A673 (cell line): Measurements from ENCODE around the gene SLC22A13.

ENCODE experiments used
- EZH2 ChIP-seq: fragments of 200-600 bp; sonication (generic); IDR thresholded peaks from 2 replicates; pipeline ENCODE4 v1.6.1; 2017; ENCODE audit warnings: borderline replicate concordance, low read depth, mild to moderate bottlenecking, mixed read lengths, antibody characterized with exemption, low read length; ENCODE audit not compliant: poor library complexity, severe bottlenecking
- TF ChIP-seq, protein P1 (sequence below): fragments of 300-800, 200-600 bp; sonication (generic); conservative IDR thresholded peaks from 2 replicates; pipeline ENCODE4 v1.5.1; 2017; ENCODE audit warnings: low read depth, mild to moderate bottlenecking, antibody characterized with exemption, low read length, moderate library complexity, mixed read lengths

DNA sequence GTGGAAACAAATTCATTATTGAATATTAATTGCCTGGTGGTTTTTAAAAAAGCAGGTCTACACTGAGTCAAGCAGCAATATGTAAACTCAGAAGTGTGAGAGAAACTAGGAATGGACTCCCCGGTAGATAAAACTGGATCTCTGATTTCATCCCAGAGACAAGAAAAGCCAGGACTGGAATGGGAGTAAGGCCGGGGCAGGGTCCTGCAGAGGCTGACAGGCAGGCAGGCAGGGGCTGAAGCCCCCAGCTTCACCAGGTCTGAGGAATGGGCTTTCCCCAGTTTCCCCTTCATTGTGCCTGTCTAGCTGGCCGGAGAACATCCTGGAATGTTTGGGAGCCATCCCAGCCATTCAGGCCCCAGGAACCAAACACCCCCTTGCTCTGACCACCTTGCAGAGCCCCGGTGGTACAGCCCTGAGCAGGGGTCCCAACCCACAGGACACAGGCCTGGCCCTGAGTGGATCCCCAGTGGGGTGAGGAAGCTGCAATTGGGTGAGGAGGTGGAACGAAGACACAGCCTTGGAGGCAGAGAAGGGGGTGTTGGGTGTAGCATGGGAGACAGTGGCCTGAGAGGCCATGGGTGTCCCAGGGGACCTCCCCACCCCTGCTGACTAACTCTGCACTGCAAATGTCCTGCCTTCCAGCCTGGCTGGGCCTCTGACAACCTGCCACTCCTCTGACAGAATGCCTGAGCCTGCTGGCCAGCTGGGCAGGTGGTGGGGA lies 49.3 kb downstream of the SLC22A13 start:
- TF ChIP-seq, protein P1, sequence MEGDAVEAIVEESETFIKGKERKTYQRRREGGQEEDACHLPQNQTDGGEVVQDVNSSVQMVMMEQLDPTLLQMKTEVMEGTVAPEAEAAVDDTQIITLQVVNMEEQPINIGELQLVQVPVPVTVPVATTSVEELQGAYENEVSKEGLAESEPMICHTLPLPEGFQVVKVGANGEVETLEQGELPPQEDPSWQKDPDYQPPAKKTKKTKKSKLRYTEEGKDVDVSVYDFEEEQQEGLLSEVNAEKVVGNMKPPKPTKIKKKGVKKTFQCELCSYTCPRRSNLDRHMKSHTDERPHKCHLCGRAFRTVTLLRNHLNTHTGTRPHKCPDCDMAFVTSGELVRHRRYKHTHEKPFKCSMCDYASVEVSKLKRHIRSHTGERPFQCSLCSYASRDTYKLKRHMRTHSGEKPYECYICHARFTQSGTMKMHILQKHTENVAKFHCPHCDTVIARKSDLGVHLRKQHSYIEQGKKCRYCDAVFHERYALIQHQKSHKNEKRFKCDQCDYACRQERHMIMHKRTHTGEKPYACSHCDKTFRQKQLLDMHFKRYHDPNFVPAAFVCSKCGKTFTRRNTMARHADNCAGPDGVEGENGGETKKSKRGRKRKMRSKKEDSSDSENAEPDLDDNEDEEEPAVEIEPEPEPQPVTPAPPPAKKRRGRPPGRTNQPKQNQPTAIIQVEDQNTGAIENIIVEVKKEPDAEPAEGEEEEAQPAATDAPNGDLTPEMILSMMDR = no peak
- TF ChIP-seq EZH2 = no peak
